Measurements from ENCODE around the gene NRXN3. TPM values are rescaled to one million over a fixed set of nuclear protein-coding genes. Genes with fewer than 3 reads are reported as not detected.

Gene NRXN3
- total RNA-seq, 2 donors from 2014 or later = not detected

GRCh38 chr14:78232231-78233000 lies 62.2 kb downstream of the NRXN3 start:
- H3K4me1 Mint-ChIP-seq = no peaks in the 10 kb centered on the region
- no peaks in the 10 kb centered on the region for H3K27me3 Mint-ChIP-seq
- no peak overlapping the region for H3K4me3 Mint-ChIP-seq
- DNase-seq (no peak), ATAC-seq (no peak)
- no peak overlapping the region for H3K27ac Mint-ChIP-seq
- H3K9me3 ChIP-seq (ENCODE audit: control insufficient read depth, low read length, poor library complexity, severe bottlenecking) = no peaks in the 10 kb centered on the region
- H3K36me3 Mint-ChIP-seq (ENCODE audit: low read depth) = no peaks in the 10 kb centered on the region

- Mint-ChIP-seq H3K27me3 (no peaks in the 10 kb centered on the region), H3K27ac (no peak overlapping the region), H3K36me3 (ENCODE audit: low read depth) (no peaks in the 10 kb centered on the region), H3K4me3 (no peak overlapping the region), H3K4me1 (no peaks in the 10 kb centered on the region)
- H3K9me3 ChIP-seq (ENCODE audit: control insufficient read depth, low read length, poor library complexity, severe bottlenecking) = no peaks in the 10 kb centered on the region
- ATAC-seq (no peak), DNase-seq (no peak)
Observed at GRCh38 chr14:78238141-78238540, 68.0 kb downstream of the NRXN3 start.

GRCh38 chr14:78240567-78240966 lies 70.4 kb downstream of the NRXN3 start:
- no peaks in the 10 kb centered on the region for H3K9me3 ChIP-seq (ENCODE audit: control insufficient read depth, low read length, poor library complexity, severe bottlenecking)
- no peak for DNase-seq
- Mint-ChIP-seq H3K27ac (no peak overlapping the region), H3K27me3 (no peaks in the 10 kb centered on the region), H3K4me1 (no peaks in the 10 kb centered on the region), H3K36me3 (ENCODE audit: low read depth) (no peaks in the 10 kb centered on the region), H3K4me3 (no peak overlapping the region)
- ATAC-seq = no peak

GRCh38 chr14:78242086-78242485 lies 71.9 kb downstream of the NRXN3 start:
- H3K9me3 ChIP-seq (ENCODE audit: control insufficient read depth, low read length, poor library complexity, severe bottlenecking) = no peaks in the 10 kb centered on the region
- no peaks in the 10 kb centered on the region for H3K4me1 Mint-ChIP-seq
- no peak overlapping the region for H3K4me3 Mint-ChIP-seq
- no peak for DNase-seq
- no peaks in the 10 kb centered on the region for H3K36me3 Mint-ChIP-seq (ENCODE audit: low read depth)
- no peaks in the 10 kb centered on the region for H3K27me3 Mint-ChIP-seq
- ATAC-seq = no peak
- H3K27ac Mint-ChIP-seq = no peak overlapping the region

- H3K27me3 Mint-ChIP-seq = no peaks in the 10 kb centered on the region
- H3K27ac Mint-ChIP-seq = no peak overlapping the region
- H3K36me3 Mint-ChIP-seq (ENCODE audit: low read depth) = no peaks in the 10 kb centered on the region
- H3K9me3 ChIP-seq (ENCODE audit: control insufficient read depth, low read length, poor library complexity, severe bottlenecking) = no peaks in the 10 kb centered on the region
- no peak overlapping the region for H3K4me3 Mint-ChIP-seq
- H3K4me1 Mint-ChIP-seq = no peaks in the 10 kb centered on the region
- ATAC-seq (no peak), DNase-seq (no peak)
Observed at GRCh38 chr14:78243187-78243586, 73.0 kb downstream of the NRXN3 start.

- H3K4me3 Mint-ChIP-seq = no peak overlapping the region
- no peak overlapping the region for H3K27ac Mint-ChIP-seq
- ATAC-seq (no peak), DNase-seq (no peak)
- no peaks in the 10 kb centered on the region for H3K36me3 Mint-ChIP-seq (ENCODE audit: low read depth)
- no peaks in the 10 kb centered on the region for H3K9me3 ChIP-seq (ENCODE audit: control insufficient read depth, low read length, poor library complexity, severe bottlenecking)
- no peaks in the 10 kb centered on the region for H3K4me1 Mint-ChIP-seq
- no peaks in the 10 kb centered on the region for H3K27me3 Mint-ChIP-seq
Observed at GRCh38 chr14:78245238-78245637, 75.1 kb downstream of the NRXN3 start.

GRCh38 chr14:78248501-78249090 lies 78.4 kb downstream of the NRXN3 start:
- no peaks in the 10 kb centered on the region for H3K36me3 Mint-ChIP-seq (ENCODE audit: low read depth)
- DNase-seq (no peak), ATAC-seq (no peak)
- no peak overlapping the region for H3K4me3 Mint-ChIP-seq
- no peaks in the 10 kb centered on the region for H3K27me3 Mint-ChIP-seq
- H3K9me3 ChIP-seq (ENCODE audit: control insufficient read depth, low read length, poor library complexity, severe bottlenecking) = no peaks in the 10 kb centered on the region
- H3K4me1 Mint-ChIP-seq = no peaks in the 10 kb centered on the region
- no peak overlapping the region for H3K27ac Mint-ChIP-seq

- H3K27ac Mint-ChIP-seq = no peak overlapping the region
- no peak for ATAC-seq
- no peaks in the 10 kb centered on the region for H3K4me1 Mint-ChIP-seq
Observed at GRCh38 chr14:78251308-78251707, 81.1 kb downstream of the NRXN3 start.

GRCh38 chr14:78253986-78254385 lies 83.8 kb downstream of the NRXN3 start:
- Mint-ChIP-seq H3K4me1 (no peaks in the 10 kb centered on the region), H3K4me3 (no peak overlapping the region), H3K36me3 (ENCODE audit: low read depth) (no peaks in the 10 kb centered on the region), H3K27ac (no peak overlapping the region), H3K27me3 (no peaks in the 10 kb centered on the region)
- H3K9me3 ChIP-seq (ENCODE audit: control insufficient read depth, low read length, poor library complexity, severe bottlenecking) = no peaks in the 10 kb centered on the region
- ATAC-seq (no peak), DNase-seq (no peak)

More at GRCh38 chr14:78251308-78251707, 81.1 kb downstream of the NRXN3 start:
- no peak for DNase-seq
- H3K4me3 Mint-ChIP-seq = no peak overlapping the region
- H3K9me3 ChIP-seq (ENCODE audit: control insufficient read depth, low read length, poor library complexity, severe bottlenecking) = no peaks in the 10 kb centered on the region
- H3K27me3 Mint-ChIP-seq = no peaks in the 10 kb centered on the region
- no peaks in the 10 kb centered on the region for H3K36me3 Mint-ChIP-seq (ENCODE audit: low read depth)

- ATAC-seq = no peak
Observed at GRCh38 chr14:78254911-78255461, 84.8 kb downstream of the NRXN3 start.

GRCh38 chr14:78259831-78260230 lies 89.7 kb downstream of the NRXN3 start:
- H3K4me3 Mint-ChIP-seq = no peak overlapping the region
- H3K36me3 Mint-ChIP-seq (ENCODE audit: low read depth) = no peaks in the 10 kb centered on the region
- no peak overlapping the region for H3K27ac Mint-ChIP-seq
- DNase-seq = no peak
- no peaks in the 10 kb centered on the region for H3K4me1 Mint-ChIP-seq
- H3K9me3 ChIP-seq (ENCODE audit: control insufficient read depth, low read length, poor library complexity, severe bottlenecking) = no peaks in the 10 kb centered on the region
- H3K27me3 Mint-ChIP-seq = no peaks in the 10 kb centered on the region
- ATAC-seq = no peak

More at GRCh38 chr14:78254911-78255461, 84.8 kb downstream of the NRXN3 start:
- no peaks in the 10 kb centered on the region for H3K27me3 Mint-ChIP-seq
- no peaks in the 10 kb centered on the region for H3K36me3 Mint-ChIP-seq (ENCODE audit: low read depth)
- H3K9me3 ChIP-seq (ENCODE audit: control insufficient read depth, low read length, poor library complexity, severe bottlenecking) = no peaks in the 10 kb centered on the region
- no peak for DNase-seq
- H3K27ac Mint-ChIP-seq = no peak overlapping the region
- H3K4me3 Mint-ChIP-seq = no peak overlapping the region
- no peaks in the 10 kb centered on the region for H3K4me1 Mint-ChIP-seq

GRCh38 chr14:78278464-78279250 lies 108.5 kb downstream of the NRXN3 start:
- no peaks in the 10 kb centered on the region for H3K36me3 Mint-ChIP-seq (ENCODE audit: low read depth)
- no peak for DNase-seq

GRCh38 chr14:78282437-78282836 lies 112.3 kb downstream of the NRXN3 start:
- ATAC-seq (no peak), DNase-seq (no peak)
- Mint-ChIP-seq H3K27ac (no peak overlapping the region), H3K4me1 (no peaks in the 10 kb centered on the region), H3K4me3 (no peak overlapping the region), H3K36me3 (ENCODE audit: low read depth) (no peaks in the 10 kb centered on the region), H3K27me3 (peaks cover 7% of the 10 kb centered on the region)
- H3K9me3 ChIP-seq (ENCODE audit: control insufficient read depth, low read length, poor library complexity, severe bottlenecking) = no peaks in the 10 kb centered on the region

More at GRCh38 chr14:78278464-78279250, 108.5 kb downstream of the NRXN3 start:
- H3K4me3 Mint-ChIP-seq = no peak overlapping the region
- peaks cover 3% of the 10 kb centered on the region for H3K27me3 Mint-ChIP-seq
- H3K9me3 ChIP-seq (ENCODE audit: control insufficient read depth, low read length, poor library complexity, severe bottlenecking) = no peaks in the 10 kb centered on the region
- H3K27ac Mint-ChIP-seq = no peak overlapping the region
- ATAC-seq = no peak
- H3K4me1 Mint-ChIP-seq = no peaks in the 10 kb centered on the region
